GM21526 (cell line): ENCODE measurements around the gene SLC7A7.
"Not testable (repeated sequence)": the region's sequence is repeated elsewhere in the genome, so short reads cannot be mapped to it uniquely, and the experiment has no call there.

Source experiments
- ATAC-seq: cut with Tn5 transposase; IDR thresholded peaks from one replicate; pipeline ENCODE4 v1.9.1; 2021; ENCODE audit warnings: moderate library complexity; ENCODE audit not compliant: unreplicated experiment, low FRiP score

The SLC7A7 gene

GRCh38 chr14:22794551-22794951 lies 20.7 kb downstream of the SLC7A7 start:
- peak; percentile 55 for ATAC-seq

GRCh38 chr14:22793976-22794375 lies 21.3 kb downstream of the SLC7A7 start:
- ATAC-seq: no peak

GRCh38 chr14:22793550-22793949 lies 21.7 kb downstream of the SLC7A7 start:
- not testable (repeated sequence) for ATAC-seq

- no peak for ATAC-seq
Observed at GRCh38 chr14:22792158-22792557, 23.1 kb downstream of the SLC7A7 start.

- no peak for ATAC-seq
Observed at GRCh38 chr14:22791301-22791700, 23.9 kb downstream of the SLC7A7 start.

- no peak for ATAC-seq
Observed at GRCh38 chr14:22786685-22787084, 28.6 kb downstream of the SLC7A7 start.

- no peak for ATAC-seq
Observed at GRCh38 chr14:22781301-22781991, 33.8 kb downstream of the SLC7A7 start.

- ATAC-seq: no peak
Observed at GRCh38 chr14:22780941-22781300, 34.3 kb downstream of the SLC7A7 start.

GRCh38 chr14:22780105-22780679 lies 35.0 kb downstream of the SLC7A7 start:
- no peak for ATAC-seq

GRCh38 chr14:22778084-22778483 lies 37.2 kb downstream of the SLC7A7 start:
- ATAC-seq: no peak

- ATAC-seq: not testable (repeated sequence)
Observed at GRCh38 chr14:22776849-22777248, 38.4 kb downstream of the SLC7A7 start.

GRCh38 chr14:22776215-22776614 lies 39.0 kb downstream of the SLC7A7 start:
- ATAC-seq: no peak

- ATAC-seq: no peak
Observed at GRCh38 chr14:22774011-22774706, 41.1 kb downstream of the SLC7A7 start.

GRCh38 chr14:22773162-22774010 lies 41.8 kb downstream of the SLC7A7 start:
- no peak for ATAC-seq

GRCh38 chr14:22772725-22773124 lies 42.5 kb downstream of the SLC7A7 start:
- no peak for ATAC-seq

- no peak for ATAC-seq
Observed at GRCh38 chr14:22770481-22771187, 44.6 kb downstream of the SLC7A7 start.

- ATAC-seq: no peak
Observed at GRCh38 chr14:22769369-22769768, 45.9 kb downstream of the SLC7A7 start.

- ATAC-seq: no peak
Observed at GRCh38 chr14:22768947-22769346, 46.3 kb downstream of the SLC7A7 start.

- no peak for ATAC-seq
Observed at GRCh38 chr14:22767323-22767589, 48.0 kb downstream of the SLC7A7 start.

- ATAC-seq: peak; percentile 67
Observed at GRCh38 chr14:22766457-22767322, 48.5 kb downstream of the SLC7A7 start, which contains the start of gene OXA1L. Gene OXA1L, plus strand, starts transcription at chr14:22766688. Its CDS starts 14 bp downstream, at chr14:22766702.
